NCI-H526 treated with DMSO at 0.1 percent for 48 hours (cell line): ENCODE measurements around the gene EXOG.

Experiments
- DNase-seq: peaks from one replicate; lab custom pipeline; 2025; lab: John Stamatoyannopoulos, UW

The EXOG gene

GRCh38 chr3:38548154-38548931, 52.2 kb downstream of the EXOG start:
- peak; percentile 3 for DNase-seq

GRCh38 chr3:38549082-38549481, 52.9 kb downstream of the EXOG start:
- DNase-seq: no peak

GRCh38 chr3:38549486-38549885, 53.3 kb downstream of the EXOG start:
- DNase-seq: no peak

- no peak for DNase-seq
Observed at GRCh38 chr3:38549957-38550840, 54.1 kb downstream of the EXOG start.

GRCh38 chr3:38551026-38551832, 55.1 kb downstream of the EXOG start:
- DNase-seq: no peak

GRCh38 chr3:38552364-38552763, 56.2 kb downstream of the EXOG start:
- no peak for DNase-seq

GRCh38 chr3:38553071-38553470, 56.9 kb downstream of the EXOG start:
- DNase-seq: no peak

GRCh38 chr3:38554127-38554827, 58.1 kb downstream of the EXOG start:
- no peak for DNase-seq

- no peak for DNase-seq
Observed at GRCh38 chr3:38555149-38555840, 59.2 kb downstream of the EXOG start.

- no peak for DNase-seq
Observed at GRCh38 chr3:38555926-38556325, 59.8 kb downstream of the EXOG start.

- DNase-seq: no peak
Observed at GRCh38 chr3:38556640-38557358, 60.7 kb downstream of the EXOG start.

- DNase-seq: no peak
Observed at GRCh38 chr3:38558864-38559263, 62.7 kb downstream of the EXOG start.

GRCh38 chr3:38560284-38560683, 64.1 kb downstream of the EXOG start:
- DNase-seq: no peak

- DNase-seq: no peak
Observed at GRCh38 chr3:38560996-38561717, 65.0 kb downstream of the EXOG start.

- DNase-seq: no peak
Observed at GRCh38 chr3:38561746-38562466, 65.8 kb downstream of the EXOG start.

- no peak for DNase-seq
Observed at GRCh38 chr3:38562467-38562925, 66.4 kb downstream of the EXOG start.

- DNase-seq: no peak
Observed at GRCh38 chr3:38563070-38563885, 67.1 kb downstream of the EXOG start.

GRCh38 chr3:38563886-38564270, 67.7 kb downstream of the EXOG start:
- no peak for DNase-seq
